Endothelial cell of umbilical vein (primary cell): ENCODE measurements around the gene ERP29. TPM values are rescaled to one million over a fixed set of nuclear protein-coding genes. Genes with fewer than 3 reads are reported as not detected.

Experiments
- BruUV-seq: library from RNA; stranded (reverse); fragments of 400-500 nt; replicated peaks from 2 replicates; lab custom pipeline; 2021; lab: Mats Ljungman, UMichigan
- CTCF ChIA-PET: fragments of 300-600, 350-600 bp; sonication (Branson Sonifier 250); formaldehyde crosslinking; loops from one replicate; lab custom pipeline; 2021; ENCODE audit warnings: antibody characterized with exemption, inconsistent platforms; lab: Charles Lee
- POLR2A ChIA-PET: fragments of 300-600, 350-600 bp; sonication (Branson Sonifier 250); formaldehyde crosslinking; loops from one replicate; lab custom pipeline; 2021; ENCODE audit warnings: antibody characterized with exemption, inconsistent platforms; lab: Charles Lee
- DNase-seq: peaks from one replicate; pipeline ENCODE4 v3.0.0-alpha.2; 2011; ENCODE audit warnings: low read depth, low spot score
- FAIRE-seq: peaks from 2 replicates; lab custom pipeline; 2011; peaks lifted over from hg19 to GRCh38; lab: Jason Lieb, UNC
- H2AFZ ChIP-seq: 2 replicates; pipeline ENCODE4 v1.6.0; 2012; ENCODE audit warnings: low read depth, low read length, control low read depth, inconsistent platforms
- H3K27ac ChIP-seq: 2 replicates; pipeline ENCODE4 v1.5.1; 2011; ENCODE audit warnings: low read depth, mild to moderate bottlenecking, control low read depth, low read length, moderate library complexity; ENCODE audit not compliant: insufficient read depth
- H3K27me3 ChIP-seq, 2 experiments: 2 replicates each; pipeline versions ENCODE4 v1.6.0 to v1.6.1; 2011; ENCODE audit warnings: low read length in 2 of 2, mixed read lengths in 1 of 2; ENCODE audit not compliant: control insufficient read depth in 2 of 2, insufficient read depth in 2 of 2
- H3K36me3 ChIP-seq, 2 experiments: 2 replicates in 1 of 2; 3 replicates in 1 of 2; pipeline ENCODE4 v1.5.1; 2011; ENCODE audit warnings: low read length in 2 of 2, mild to moderate bottlenecking in 1 of 2, moderate library complexity in 1 of 2; ENCODE audit not compliant: control insufficient read depth in 2 of 2, insufficient read depth in 2 of 2; ENCODE audit errors: extremely low read depth in 1 of 2
- H3K4me1 ChIP-seq: 3 replicates; pipeline ENCODE4 v1.5.1; 2011; ENCODE audit warnings: mild to moderate bottlenecking, low read length; ENCODE audit not compliant: control insufficient read depth, insufficient read depth; ENCODE audit errors: extremely low read depth
- H3K4me2 ChIP-seq: 2 replicates; pipeline ENCODE4 v1.6.1; 2011; ENCODE audit warnings: low read length, control low read depth, mixed read lengths; ENCODE audit not compliant: insufficient read depth
- H3K4me3 ChIP-seq, 3 experiments: fragments of 200-600 bp in 1 of 3; sonication (generic), shearing (Covaris generic) in 1 of 3; replicated peaks in 1 of 3; 2 replicates each; pipeline ENCODE4 v1.5.1; 2011 to 2016; ENCODE audit warnings: control low read depth in 3 of 3, low read length in 3 of 3, mild to moderate bottlenecking in 2 of 3, inconsistent platforms in 1 of 3, low read depth in 1 of 3, moderate library complexity in 1 of 3; ENCODE audit not compliant: insufficient read depth in 1 of 3
- H3K79me2 ChIP-seq: 2 replicates; pipeline ENCODE4 v1.6.0; 2012; ENCODE audit warnings: low read length, inconsistent platforms; ENCODE audit not compliant: control insufficient read depth, insufficient read depth
- H3K9ac ChIP-seq: replicated peaks from 2 replicates; pipeline ENCODE3; 2011; ENCODE audit warnings: low read length, control low read depth; ENCODE audit not compliant: insufficient read depth; ENCODE audit errors: extremely low read depth
- H3K9me1 ChIP-seq: replicated peaks from 3 replicates; pipeline ENCODE4 v1.6.0; 2011; ENCODE audit warnings: mild to moderate bottlenecking, low read length; ENCODE audit not compliant: control insufficient read depth, insufficient read depth; ENCODE audit errors: extremely low read depth
- H3K9me3 ChIP-seq: replicated peaks from 2 replicates; pipeline ENCODE4 v1.5.1; 2012; ENCODE audit warnings: low read length, inconsistent platforms; ENCODE audit not compliant: control insufficient read depth, insufficient read depth
- H4K20me1 ChIP-seq: replicated peaks from 2 replicates; pipeline ENCODE3; 2011; ENCODE audit warnings: mild to moderate bottlenecking, low read length; ENCODE audit not compliant: control insufficient read depth, insufficient read depth; ENCODE audit errors: extremely low read depth
- CTCF ChIP-seq, 2 donors: IDR thresholded peaks; 1 replicate in 1 of 2; 2 replicates in 1 of 2; pipeline ENCODE4 v1.5.1; 2011; ENCODE audit warnings: low read length in 2 of 2, mild to moderate bottlenecking in 2 of 2, moderate library complexity in 2 of 2, control low read depth in 1 of 2, inconsistent platforms in 1 of 2, low read depth in 1 of 2; ENCODE audit not compliant: insufficient read depth in 1 of 2; ENCODE audit errors: extremely low read depth in 1 of 2
- EZH2 ChIP-seq: IDR thresholded peaks from 2 replicates; pipeline ENCODE4 v1.6.1; 2012; ENCODE audit warnings: borderline replicate concordance, low read depth, mild to moderate bottlenecking, moderate library complexity, low read length, inconsistent platforms; ENCODE audit not compliant: severe bottlenecking
- FOS ChIP-seq: IDR thresholded peaks from 2 replicates; pipeline ENCODE4 v1.6.1; 2011; ENCODE audit warnings: mild to moderate bottlenecking, low read length, moderate library complexity, borderline replicate concordance; ENCODE audit not compliant: insufficient read depth
- GATA2 ChIP-seq: IDR thresholded peaks from 2 replicates; pipeline ENCODE4 v1.7.0; 2011; ENCODE audit warnings: low read depth, mild to moderate bottlenecking, moderate library complexity, mixed read lengths, low read length; ENCODE audit not compliant: insufficient read length, insufficient read depth
- JUN ChIP-seq: IDR thresholded peaks from 2 replicates; pipeline ENCODE4 v1.6.1; 2011; ENCODE audit warnings: borderline replicate concordance, low read depth; ENCODE audit not compliant: insufficient read length, insufficient read depth
- MYC ChIP-seq: IDR thresholded peaks from one replicate; pipeline ENCODE4 v1.6.1; 2011; ENCODE audit warnings: mild to moderate bottlenecking, low read depth, low read length
- POLR2A ChIP-seq: IDR thresholded peaks from 2 replicates; pipeline ENCODE4 v1.6.1; 2012; ENCODE audit warnings: low read depth, mild to moderate bottlenecking, control low read depth, low read length
- POLR2AphosphoS5 ChIP-seq: IDR thresholded peaks from 2 replicates; pipeline ENCODE4 v1.6.1; 2012; ENCODE audit warnings: low read depth, mild to moderate bottlenecking, control low read depth, low read length, moderate library complexity; ENCODE audit not compliant: insufficient read depth
- dilution Hi-C: fragments of 300-500 bp; cut with MboI; formaldehyde crosslinking; loops from one replicate; pipeline ENCODE4 v1.15.0; 2019; ENCODE audit warnings: low sequenced_read_pairs; ENCODE audit not compliant: extremely low pct_ligation_motif_present
- intact Hi-C: fragments of 100-400 bp; cut with micrococcal nuclease; formaldehyde crosslinking; loops from one replicate; pipeline ENCODE4 v1.10.0; 2022
- polyA plus RNA-seq, 4 experiments: library from polyadenylated mRNA; depleted of rRNA in 3 of 4; stranded (reverse) in 3 of 4; unstranded in 1 of 4; fragments of >200 nt; gene quantifications; 2 replicates each; pipeline versions ENCODE4 v1.2.1 to v1.2.3, GENCODE V29; 2011 to 2012; ENCODE audit warnings: missing spikeins in 1 of 4
- total RNA-seq: library from RNA; stranded (reverse); gene quantifications from 2 replicates; pipeline ENCODE4 v1.2.3, GENCODE V29; 2021
- TF ChIP-seq, protein P1 (sequence below): IDR thresholded peaks from 2 replicates; pipeline ENCODE4 v1.6.1; 2011; ENCODE audit not compliant: insufficient read depth, insufficient read length

The ERP29 gene
- total and polyA plus RNA-seq, 2 donors (not counting 3 experiments of a cell fraction or from before 2014, with no cell fraction given) = 77.1 to 116 TPM

DNA sequence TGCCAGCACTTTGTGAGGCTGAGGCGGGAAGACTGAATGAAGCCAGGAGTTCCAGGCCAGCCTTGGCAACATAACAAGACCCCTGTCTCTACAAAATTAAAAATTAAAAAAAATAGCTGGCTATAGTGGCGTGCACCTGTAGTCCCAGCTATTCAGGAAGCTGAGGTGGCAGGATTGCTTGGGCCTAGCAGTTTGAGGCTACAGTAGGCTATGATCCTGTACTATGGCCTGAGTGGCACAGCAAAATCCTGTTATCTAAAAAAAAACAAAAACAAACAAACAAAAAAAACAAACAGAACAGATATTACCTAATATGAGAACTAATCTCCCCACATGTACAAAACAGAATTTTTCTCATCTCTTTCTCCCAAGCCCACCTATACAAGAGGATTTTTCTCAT, 15.9 kb upstream of the ERP29 start:
- Histone ChIP-seq H3K9ac (no peak overlapping the region), H3K79me2 (no peaks in the 10 kb centered on the region), H3K27me3 (no peaks in the 10 kb centered on the region), H3K4me3 (no peak overlapping the region), H3K36me3 (no peaks in the 10 kb centered on the region), H3K4me2 (no peak overlapping the region), H3K9me3 (no peaks in the 10 kb centered on the region), H3K27ac (no peak overlapping the region), H4K20me1 (no peaks in the 10 kb centered on the region), H3K4me1 (no peaks in the 10 kb centered on the region), H2AFZ (no peak overlapping the region), H3K9me1 (no peaks in the 10 kb centered on the region)
- dilution Hi-C loops (no loop called here), intact Hi-C loops (no loop called here)
- POLR2A ChIA-PET = interaction anchor here (1.1 kb wide), 1 partner anchor 72 kb away, joined by 3 read pairs; no protein-coding TSS in a partner anchor
- no peak for TF ChIP-seq MYC
- TF ChIP-seq, protein P1, sequence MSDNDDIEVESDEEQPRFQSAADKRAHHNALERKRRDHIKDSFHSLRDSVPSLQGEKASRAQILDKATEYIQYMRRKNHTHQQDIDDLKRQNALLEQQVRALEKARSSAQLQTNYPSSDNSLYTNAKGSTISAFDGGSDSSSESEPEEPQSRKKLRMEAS = no peak
- TF ChIP-seq FOS = no peak
- no peak for DNase-seq
- FAIRE-seq = no peak
- no TSS peak for BruUV-seq
- CTCF ChIA-PET = interaction anchor here (1.9 to 2.0 kb wide), 2 partner anchors 21 to 52 kb away, joined by 6 to 7 read pairs; no protein-coding TSS in a partner anchor

GRCh38 chr12:111998015-111998414, 15.2 kb upstream of the ERP29 start:
- BruUV-seq = no TSS peak
- Histone ChIP-seq H3K79me2 (no peaks in the 10 kb centered on the region), H3K9ac (no peak overlapping the region), H3K4me2 (no peak overlapping the region), H3K9me3 (no peaks in the 10 kb centered on the region), H3K4me3 (no peak overlapping the region), H3K9me1 (no peaks in the 10 kb centered on the region), H3K36me3 (no peaks in the 10 kb centered on the region), H2AFZ (no peak overlapping the region), H3K27ac (no peak overlapping the region), H3K27me3 (no peaks in the 10 kb centered on the region), H3K4me1 (no peaks in the 10 kb centered on the region), H4K20me1 (no peaks in the 10 kb centered on the region)
- ChIA-PET CTCF (interaction anchor here (1.9 to 2.0 kb wide), 3 partner anchors 15 to 53 kb away, joined by 5 to 7 read pairs (median 6); partner anchors contain the start of genes ERP29 and TMEM116), POLR2A (interaction anchor here (1.1 kb wide), 1 partner anchor 72 kb away, joined by 3 read pairs; no protein-coding TSS in a partner anchor)
- intact Hi-C loops = no loop called here
- DNase-seq = no peak
- FAIRE-seq = no peak
- TF ChIP-seq GATA2 = no peak
- TF ChIP-seq JUN = no peak
- TF ChIP-seq CTCF (IDR thresholded peaks at IDR 0.05; ENCODE audit: extremely low read depth in 1 of 2, insufficient read depth in 1 of 2, low read depth in 1 of 2, low read length in 2 of 2) = no peak
- TF ChIP-seq POLR2A = no peak
- TF ChIP-seq POLR2AphosphoS5 = no peak
- TF ChIP-seq, protein P1 = no peak
- no peak for TF ChIP-seq FOS
- no peak for TF ChIP-seq MYC
- no peak for TF ChIP-seq EZH2
- dilution Hi-C loops = no loop called here
